Bronchial epithelial cell (primary cell): ENCODE data around the gene PTPN6. TPM values are rescaled to one million over a fixed set of nuclear protein-coding genes. Genes with fewer than 3 reads are reported as not detected.

Experiments used
- DNase-seq: peaks from one replicate; pipeline ENCODE4 v3.0.0-alpha.2; 2010; ENCODE audit warnings: low read depth
- FAIRE-seq: peaks from 2 replicates; lab custom pipeline; 2011; peaks lifted over from hg19 to GRCh38; lab: Jason Lieb, UNC
- H3K27me3 ChIP-seq: 2 replicates; pipeline ENCODE4 v1.5.1; 2011; ENCODE audit warnings: low read length; ENCODE audit not compliant: control insufficient read depth, insufficient read depth
- H3K36me3 ChIP-seq: 2 replicates; pipeline ENCODE4 v1.5.1; 2011; ENCODE audit warnings: low read length; ENCODE audit not compliant: control insufficient read depth, insufficient read depth
- H3K4me3 ChIP-seq: 2 replicates; pipeline ENCODE4 v1.5.1; 2011; ENCODE audit warnings: mild to moderate bottlenecking, low read depth, low read length, control low read depth
- CTCF ChIP-seq: IDR thresholded peaks from 2 replicates; pipeline ENCODE4 v1.5.1; 2011; ENCODE audit warnings: mild to moderate bottlenecking, moderate library complexity, low read length, control low read depth, inconsistent platforms; ENCODE audit not compliant: insufficient read depth, severe bottlenecking
- total RNA-seq: library from RNA; depleted of rRNA; stranded (reverse); fragments of >200 nt; gene quantifications from 2 replicates; pipeline ENCODE4 v1.2.1, GENCODE V29; 2014

PTPN6 gene
- total RNA-seq, 1 donor from 2014 or later, result 12.4 TPM

- no peak overlapping the region for H3K4me3 ChIP-seq
- peaks cover 4% of the 10 kb centered on the region for H3K36me3 ChIP-seq
- no peak for FAIRE-seq
- no peak for DNase-seq
- TF ChIP-seq CTCF, result no peak
- peaks cover 2% of the 10 kb centered on the region for H3K27me3 ChIP-seq
Observed at GRCh38 chr12:6916426-6917200, 34.5 kb upstream of the PTPN6 start.

GRCh38 chr12:6917491-6918231 lies 33.5 kb upstream of the PTPN6 start:
- no peak overlapping the region for H3K4me3 ChIP-seq
- no peak for FAIRE-seq
- no peak for TF ChIP-seq CTCF
- H3K27me3 ChIP-seq, result peaks cover 2% of the 10 kb centered on the region
- DNase-seq, result no peak
- peaks cover 4% of the 10 kb centered on the region for H3K36me3 ChIP-seq

GRCh38 chr12:6919588-6919987 lies 31.6 kb upstream of the PTPN6 start:
- H3K36me3 ChIP-seq, result peaks cover 4% of the 10 kb centered on the region
- FAIRE-seq (peak; percentile 36), DNase-seq (peak; percentile 87)
- no peak overlapping the region for H3K4me3 ChIP-seq
- no peak for TF ChIP-seq CTCF
- no peaks in the 10 kb centered on the region for H3K27me3 ChIP-seq

GRCh38 chr12:6921539-6921938 lies 29.6 kb upstream of the PTPN6 start:
- FAIRE-seq (no peak), DNase-seq (no peak)
- Histone ChIP-seq H3K36me3 (peaks cover 4% of the 10 kb centered on the region), H3K27me3 (no peaks in the 10 kb centered on the region), H3K4me3 (no peak overlapping the region)
- no peak for TF ChIP-seq CTCF

GRCh38 chr12:6921996-6922946 lies 28.9 kb upstream of the PTPN6 start:
- no peak for DNase-seq
- no peak for TF ChIP-seq CTCF
- Histone ChIP-seq H3K4me3 (no peak overlapping the region), H3K27me3 (no peaks in the 10 kb centered on the region), H3K36me3 (peaks cover 2% of the 10 kb centered on the region)
- FAIRE-seq, result no peak
